NCI-H1105 treated with DMSO at 0.1 percent for 48 hours (cell line): ENCODE measurements around the gene MON2.
"Not testable (repeated sequence)": the region's sequence is repeated elsewhere in the genome, so short reads cannot be mapped to it uniquely, and the experiment has no call there.

Experiments used
- DNase-seq: peaks from one replicate; lab custom pipeline; 2025; lab: John Stamatoyannopoulos, UW

The MON2 gene

GRCh38 chr12:62481843-62482540, 15.4 kb downstream of the MON2 start:
- DNase-seq = no peak

- DNase-seq = no peak
Measured at GRCh38 chr12:62482769-62483168, 16.1 kb downstream of the MON2 start.

GRCh38 chr12:62484233-62484632, 17.6 kb downstream of the MON2 start:
- no peak for DNase-seq

- DNase-seq = no peak
Measured at GRCh38 chr12:62505786-62506185, 39.2 kb downstream of the MON2 start.

- no peak for DNase-seq
Measured at GRCh38 chr12:62512901-62513300, 46.3 kb downstream of the MON2 start.

GRCh38 chr12:62514080-62514479, 47.5 kb downstream of the MON2 start:
- not testable (repeated sequence) for DNase-seq

- DNase-seq = no peak
Measured at GRCh38 chr12:62516927-62517326, 50.3 kb downstream of the MON2 start.

GRCh38 chr12:62517887-62518286, 51.3 kb downstream of the MON2 start:
- DNase-seq = no peak

GRCh38 chr12:62519043-62519442, 52.4 kb downstream of the MON2 start:
- peak; percentile 59 for DNase-seq

- DNase-seq = no peak
Measured at GRCh38 chr12:62520361-62520760, 53.7 kb downstream of the MON2 start.

- DNase-seq = peak; percentile 8
Measured at GRCh38 chr12:62522984-62523383, 56.4 kb downstream of the MON2 start.

- DNase-seq = no peak
Measured at GRCh38 chr12:62523619-62524018, 57.0 kb downstream of the MON2 start.

- no peak for DNase-seq
Measured at GRCh38 chr12:62525271-62525670, 58.6 kb downstream of the MON2 start.

- no peak for DNase-seq
Measured at GRCh38 chr12:62530596-62530995, 64.0 kb downstream of the MON2 start.

- no peak for DNase-seq
Measured at GRCh38 chr12:62532333-62532732, 65.7 kb downstream of the MON2 start.

- no peak for DNase-seq
Measured at GRCh38 chr12:62533087-62533754, 66.6 kb downstream of the MON2 start.

GRCh38 chr12:62533755-62534107, 67.1 kb downstream of the MON2 start:
- no peak for DNase-seq

- no peak for DNase-seq
Measured at GRCh38 chr12:62536546-62536945, 69.9 kb downstream of the MON2 start.

- no peak for DNase-seq
Measured at GRCh38 chr12:62537551-62537950, 70.9 kb downstream of the MON2 start.

GRCh38 chr12:62540354-62540753, 73.7 kb downstream of the MON2 start:
- no peak for DNase-seq

GRCh38 chr12:62542814-62543213, 76.2 kb downstream of the MON2 start:
- DNase-seq = no peak

- no peak for DNase-seq
Measured at GRCh38 chr12:62543324-62543723, 76.7 kb downstream of the MON2 start.

GRCh38 chr12:62543741-62544140, 77.1 kb downstream of the MON2 start:
- DNase-seq = no peak
